HG03108 (cell line): ENCODE results near the gene OTOS.

ENCODE experiments used
- ATAC-seq: cut with Tn5 transposase; IDR thresholded peaks from one replicate; pipeline ENCODE4 v1.9.1; 2021; ENCODE audit warnings: moderate library complexity; ENCODE audit not compliant: unreplicated experiment

Gene OTOS

GRCh38 chr2:240123821-240124650, 16.4 kb downstream of the OTOS start:
- no peak for ATAC-seq

GRCh38 chr2:240121675-240122074, 18.8 kb downstream of the OTOS start:
- no peak for ATAC-seq

GRCh38 chr2:240121190-240121589, 19.3 kb downstream of the OTOS start:
- ATAC-seq = no peak

- ATAC-seq = no peak
These were observed 26.2 kb downstream of the OTOS start for GRCh38 chr2:240114233-240114632.

- no peak for ATAC-seq
These were observed 27.4 kb downstream of the OTOS start for GRCh38 chr2:240112914-240113690.

GRCh38 chr2:240111253-240111652, 29.2 kb downstream of the OTOS start:
- no peak for ATAC-seq

GRCh38 chr2:240109386-240109785, 31.1 kb downstream of the OTOS start:
- ATAC-seq = no peak

- ATAC-seq = no peak
These were observed 33.0 kb downstream of the OTOS start for GRCh38 chr2:240107477-240107796.

- no peak for ATAC-seq
These were observed 33.5 kb downstream of the OTOS start for GRCh38 chr2:240106765-240107476.

- ATAC-seq = no peak
These were observed 34.5 kb downstream of the OTOS start for GRCh38 chr2:240105982-240106381.

GRCh38 chr2:240103136-240103535, 37.3 kb downstream of the OTOS start:
- no peak for ATAC-seq

GRCh38 chr2:240098349-240098748, 42.1 kb downstream of the OTOS start:
- ATAC-seq = no peak

GRCh38 chr2:240095556-240096523, 44.6 kb downstream of the OTOS start:
- no peak for ATAC-seq

- no peak for ATAC-seq
These were observed 51.2 kb downstream of the OTOS start for GRCh38 chr2:240089306-240089705.
